NCI-H524 treated with DMSO at 0.1 percent for 48 hours (cell line): ENCODE data around the gene EIF4E2.

Experiments used
- DNase-seq: peaks from one replicate; lab custom pipeline; 2025; lab: John Stamatoyannopoulos, UW

The EIF4E2 gene

GRCh38 chr2:232600053-232600773 is 49.7 kb downstream of the EIF4E2 start:
- no peak for DNase-seq

GRCh38 chr2:232603283-232603682 is 52.8 kb downstream of the EIF4E2 start:
- no peak for DNase-seq

DNA sequence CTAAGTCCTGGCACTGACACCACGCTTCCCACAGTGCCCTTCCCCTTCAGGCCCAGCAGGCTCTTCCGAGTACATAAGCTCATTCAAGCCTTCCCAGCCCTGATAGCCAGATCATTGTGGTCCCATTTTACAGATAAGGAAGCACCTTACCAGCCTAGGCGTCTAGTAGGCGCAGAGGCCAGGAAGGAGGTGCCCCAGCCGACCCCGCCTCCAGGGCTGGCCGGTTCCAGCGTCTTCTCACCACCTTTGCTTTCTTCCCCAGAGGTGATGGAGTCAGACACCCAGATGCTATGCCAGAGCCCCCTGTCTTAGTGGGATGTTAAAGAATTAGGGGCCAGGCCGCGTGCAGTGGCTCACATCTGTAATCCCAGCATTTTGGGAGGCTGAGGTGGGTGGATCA is 54.0 kb downstream of the EIF4E2 start:
- DNase-seq: no peak

GRCh38 chr2:232607011-232607410 is 56.5 kb downstream of the EIF4E2 start:
- DNase-seq: no peak

DNA sequence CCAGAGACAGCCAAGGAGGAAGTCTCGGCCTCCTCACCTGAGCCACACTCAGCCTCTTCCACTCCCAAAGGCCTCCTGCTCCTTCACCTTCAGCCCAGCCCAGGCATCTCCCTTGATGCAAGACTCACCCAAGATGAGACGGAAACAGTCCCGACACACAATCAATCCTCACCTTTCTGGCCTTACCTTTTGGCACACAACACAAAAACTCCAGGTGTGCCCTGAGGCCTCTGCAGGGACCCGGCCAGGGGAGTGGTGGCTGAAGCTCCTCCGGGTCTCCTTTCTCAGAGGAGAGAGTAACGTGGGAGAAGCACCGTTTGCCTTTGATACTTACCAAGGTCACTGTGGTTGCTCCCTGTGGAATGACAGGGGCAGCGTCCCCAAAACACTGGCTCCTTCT is 59.1 kb downstream of the EIF4E2 start:
- no peak for DNase-seq

DNA sequence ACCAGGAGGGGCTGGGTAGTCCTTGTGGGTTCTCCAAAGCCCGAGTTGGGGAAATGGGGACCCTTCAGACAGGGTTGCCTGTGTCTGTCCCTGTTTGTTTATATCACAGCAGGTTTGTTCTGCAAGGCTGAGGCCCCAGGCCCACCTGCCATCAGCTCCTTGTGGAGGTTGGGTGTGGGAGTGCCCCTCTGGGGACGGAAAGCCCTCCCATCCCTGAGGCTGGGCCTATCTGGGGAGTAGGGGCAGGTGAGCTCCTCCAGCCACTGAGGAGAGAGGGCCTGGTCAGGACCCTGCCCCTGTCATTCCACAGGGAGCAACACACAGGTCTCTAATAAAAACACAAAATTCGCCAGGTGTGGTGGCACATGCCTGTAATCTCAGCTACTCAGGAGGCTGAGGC is 59.6 kb downstream of the EIF4E2 start:
- no peak for DNase-seq

GRCh38 chr2:232611061-232611460 is 60.6 kb downstream of the EIF4E2 start:
- no peak for DNase-seq

DNA sequence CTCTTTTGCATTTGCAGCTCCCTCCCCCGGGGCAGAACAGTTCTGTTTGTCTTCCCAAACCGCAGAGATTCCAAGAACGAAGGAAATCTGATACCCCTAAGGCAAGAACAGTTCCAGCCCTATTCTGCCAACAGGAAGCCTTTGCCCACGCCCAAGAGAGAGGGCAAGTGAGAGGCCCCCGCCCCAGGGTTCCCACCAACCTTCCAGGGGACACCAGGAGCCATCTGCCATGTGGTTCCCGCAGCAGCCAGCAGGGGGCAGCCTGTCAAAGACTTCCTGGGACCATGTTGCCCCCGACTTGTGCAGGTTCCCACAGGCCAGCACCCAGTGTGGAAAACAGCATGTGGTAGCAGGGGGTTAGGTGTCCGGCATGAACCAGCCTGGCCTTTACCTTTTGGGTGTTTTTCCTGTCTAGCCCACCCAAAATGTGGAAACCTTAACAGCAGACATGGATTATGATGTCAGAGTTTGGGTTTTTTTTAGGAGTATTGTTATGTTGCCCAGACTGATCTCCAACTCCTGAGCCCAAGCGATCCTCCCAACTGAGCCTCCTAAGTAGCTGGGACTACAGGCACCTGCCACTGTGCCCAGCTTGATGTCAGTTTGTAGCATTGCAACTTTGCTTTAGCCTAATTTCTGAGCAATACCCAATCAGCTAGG is 61.2 kb downstream of the EIF4E2 start:
- DNase-seq: no peak

- no peak for DNase-seq
These were observed 63.1 kb downstream of the EIF4E2 start for GRCh38 chr2:232613538-232614134.

DNA sequence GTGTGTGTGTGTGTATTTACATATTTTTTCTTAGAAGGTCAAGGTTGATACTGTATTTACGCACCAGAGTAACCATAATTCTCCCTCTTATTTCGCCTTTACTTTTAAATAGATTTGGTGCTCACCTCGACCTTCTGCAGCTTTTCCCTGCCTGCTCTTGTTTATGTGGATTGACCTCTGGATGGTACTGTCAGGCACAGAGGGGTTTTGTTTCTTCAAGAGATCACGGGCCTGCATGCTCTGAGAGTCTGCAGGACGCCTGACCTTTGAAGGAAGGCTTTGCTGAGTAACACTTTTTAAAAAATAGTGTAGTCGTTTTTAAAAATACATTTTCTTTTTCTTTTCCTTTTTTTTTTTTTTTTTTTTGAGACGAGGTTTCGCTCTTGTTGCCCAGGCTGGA is 64.8 kb downstream of the EIF4E2 start:
- no peak for DNase-seq
